Left ventricle myocardium inferior (tissue), 1 donor: ENCODE results near the gene CCDC74A. TPM values are rescaled to one million over a fixed set of nuclear protein-coding genes. Genes with fewer than 3 reads are reported as not detected.
"Not testable (repeated sequence)": the region's sequence is repeated elsewhere in the genome, so short reads cannot be mapped to it uniquely, and the experiment has no call there.

Experiments
- DNase-seq: peaks from one replicate; pipeline ENCODE4 v3.0.0-alpha.2; 2020
- H3K27ac ChIP-seq: fragments of 200-600 bp; replicated peaks from 2 replicates; pipeline ENCODE4 v1.8.0; 2021
- H3K27me3 ChIP-seq: fragments of 200-600 bp; 2 replicates; pipeline ENCODE4 v1.8.0; 2021; ENCODE audit warnings: low read depth
- H3K36me3 ChIP-seq: fragments of 200-600 bp; 2 replicates; pipeline ENCODE4 v1.8.0; 2021
- H3K4me1 ChIP-seq: fragments of 200-600 bp; 2 replicates; pipeline ENCODE4 v1.8.0; 2021
- H3K4me3 ChIP-seq: fragments of 200-600 bp; 2 replicates; pipeline ENCODE4 v1.8.0; 2021; ENCODE audit warnings: mild to moderate bottlenecking, moderate library complexity
- H3K9me3 ChIP-seq: fragments of 200-600 bp; replicated peaks from 2 replicates; pipeline ENCODE4 v1.8.0; 2021
- intact Hi-C: fragments of 100-400 bp; cut with micrococcal nuclease; formaldehyde crosslinking; loops from one replicate; pipeline ENCODE4 v1.11.0; 2022
- total RNA-seq: library from RNA; stranded (reverse); fragmentation: NEBNext Ultra II Directional; extraction: Animal tissue kit (Norgen Biotek cat#: 25700); gene quantifications from one replicate; pipeline ENCODE4 v1.2.1, GENCODE V29; 2021
- TF ChIP-seq, protein P1 (sequence below): fragments of 200-600 bp; IDR thresholded peaks from 2 replicates; pipeline ENCODE4 v1.8.0; 2021; ENCODE audit warnings: antibody characterized with exemption, mild to moderate bottlenecking, borderline replicate concordance
- donor health status: DM: no; HTN: yes; CAD: no; lungs with severe emphysema.

Gene CCDC74A
- total RNA-seq, 1 donor from 2014 or later: 1.1 TPM

- Histone ChIP-seq H3K4me3 (peak overlapping the region; percentile 11), H3K27me3 (no peaks in the 10 kb centered on the region), H3K36me3 (peaks cover 3% of the 10 kb centered on the region), H3K9me3 (no peaks in the 10 kb centered on the region), H3K27ac (peak overlapping the region; percentile 97), H3K4me1 (peaks cover 59% of the 10 kb centered on the region)
- TF ChIP-seq, protein P1, sequence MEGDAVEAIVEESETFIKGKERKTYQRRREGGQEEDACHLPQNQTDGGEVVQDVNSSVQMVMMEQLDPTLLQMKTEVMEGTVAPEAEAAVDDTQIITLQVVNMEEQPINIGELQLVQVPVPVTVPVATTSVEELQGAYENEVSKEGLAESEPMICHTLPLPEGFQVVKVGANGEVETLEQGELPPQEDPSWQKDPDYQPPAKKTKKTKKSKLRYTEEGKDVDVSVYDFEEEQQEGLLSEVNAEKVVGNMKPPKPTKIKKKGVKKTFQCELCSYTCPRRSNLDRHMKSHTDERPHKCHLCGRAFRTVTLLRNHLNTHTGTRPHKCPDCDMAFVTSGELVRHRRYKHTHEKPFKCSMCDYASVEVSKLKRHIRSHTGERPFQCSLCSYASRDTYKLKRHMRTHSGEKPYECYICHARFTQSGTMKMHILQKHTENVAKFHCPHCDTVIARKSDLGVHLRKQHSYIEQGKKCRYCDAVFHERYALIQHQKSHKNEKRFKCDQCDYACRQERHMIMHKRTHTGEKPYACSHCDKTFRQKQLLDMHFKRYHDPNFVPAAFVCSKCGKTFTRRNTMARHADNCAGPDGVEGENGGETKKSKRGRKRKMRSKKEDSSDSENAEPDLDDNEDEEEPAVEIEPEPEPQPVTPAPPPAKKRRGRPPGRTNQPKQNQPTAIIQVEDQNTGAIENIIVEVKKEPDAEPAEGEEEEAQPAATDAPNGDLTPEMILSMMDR: no peak
- intact Hi-C loops: no loop called here
- DNase-seq: peak; percentile 73
Observed at GRCh38 chr2:131488306-131489205, 39.1 kb upstream of the CCDC74A start.

GRCh38 chr2:131490616-131491468 is 36.8 kb upstream of the CCDC74A start:
- H3K9me3 ChIP-seq, H3K36me3 ChIP-seq, intact Hi-C loops, DNase-seq, H3K27me3 ChIP-seq: not testable (repeated sequence)
- Histone ChIP-seq H3K27ac (peak overlapping the region; percentile 97), H3K4me3 (peak overlapping the region; percentile 83), H3K4me1 (peaks cover 71% of the 10 kb centered on the region)

DNA sequence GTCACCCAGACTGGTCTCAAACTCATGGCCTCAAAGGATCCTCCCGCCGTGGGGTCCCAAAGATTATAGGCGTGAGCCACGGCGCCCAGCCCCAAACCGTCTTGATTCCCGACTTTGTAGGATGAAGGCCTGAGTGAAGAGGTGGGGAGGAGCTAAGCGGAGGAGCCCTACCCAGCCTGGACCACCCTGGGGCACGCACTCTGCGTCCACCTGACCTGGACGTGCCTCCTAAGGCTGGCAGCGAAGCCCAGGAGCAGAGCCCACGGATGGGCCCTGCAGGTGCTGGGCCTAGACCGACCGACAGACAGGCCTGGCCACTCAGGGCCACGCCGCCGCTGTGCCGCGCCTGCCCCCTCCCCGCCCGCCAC is 36.2 kb upstream of the CCDC74A start:
- H3K27me3 ChIP-seq, H3K9me3 ChIP-seq, DNase-seq, H3K36me3 ChIP-seq, intact Hi-C loops: not testable (repeated sequence)
- peak overlapping the region; percentile 97 for H3K27ac ChIP-seq
- peak overlapping the region; percentile 83 for H3K4me3 ChIP-seq
- peaks cover 71% of the 10 kb centered on the region for H3K4me1 ChIP-seq

DNA sequence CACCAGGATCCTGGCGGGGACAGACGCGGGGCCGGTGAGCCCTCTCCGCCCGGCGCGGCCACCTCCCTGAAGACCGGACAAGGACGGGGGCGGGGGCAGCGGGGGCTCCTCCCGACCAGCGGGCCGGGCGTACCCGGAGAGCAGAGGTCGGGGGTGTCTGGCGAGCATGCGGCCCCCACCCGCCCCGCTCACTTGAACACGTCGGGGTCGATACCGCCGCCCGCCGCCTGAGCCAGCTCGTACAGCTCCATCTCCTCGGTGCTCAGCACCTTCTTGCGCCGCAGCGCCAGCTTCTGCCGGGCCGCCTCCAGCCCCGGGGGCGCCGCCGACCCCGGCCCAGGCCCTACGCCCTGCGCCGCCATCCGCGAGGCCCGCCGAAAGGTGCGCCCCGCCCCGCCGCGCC is 35.7 kb upstream of the CCDC74A start, which contains the start of gene MZT2A:
Gene MZT2A (minus strand): TSS at position 383 of the 403 bp plus-strand sequence. CDS start 21 bp downstream, at position 362.
- Histone ChIP-seq H3K4me3 (peak within 1 kb of the TSS; percentile 83), H3K27ac (peak within 1 kb of the TSS; percentile 97), H3K4me1 (peaks cover 74% of the 10 kb centered on the region)
- H3K27me3 ChIP-seq, H3K9me3 ChIP-seq, H3K36me3 ChIP-seq, intact Hi-C loops: not testable (repeated sequence)
- DNase-seq: peak; percentile 38

DNA sequence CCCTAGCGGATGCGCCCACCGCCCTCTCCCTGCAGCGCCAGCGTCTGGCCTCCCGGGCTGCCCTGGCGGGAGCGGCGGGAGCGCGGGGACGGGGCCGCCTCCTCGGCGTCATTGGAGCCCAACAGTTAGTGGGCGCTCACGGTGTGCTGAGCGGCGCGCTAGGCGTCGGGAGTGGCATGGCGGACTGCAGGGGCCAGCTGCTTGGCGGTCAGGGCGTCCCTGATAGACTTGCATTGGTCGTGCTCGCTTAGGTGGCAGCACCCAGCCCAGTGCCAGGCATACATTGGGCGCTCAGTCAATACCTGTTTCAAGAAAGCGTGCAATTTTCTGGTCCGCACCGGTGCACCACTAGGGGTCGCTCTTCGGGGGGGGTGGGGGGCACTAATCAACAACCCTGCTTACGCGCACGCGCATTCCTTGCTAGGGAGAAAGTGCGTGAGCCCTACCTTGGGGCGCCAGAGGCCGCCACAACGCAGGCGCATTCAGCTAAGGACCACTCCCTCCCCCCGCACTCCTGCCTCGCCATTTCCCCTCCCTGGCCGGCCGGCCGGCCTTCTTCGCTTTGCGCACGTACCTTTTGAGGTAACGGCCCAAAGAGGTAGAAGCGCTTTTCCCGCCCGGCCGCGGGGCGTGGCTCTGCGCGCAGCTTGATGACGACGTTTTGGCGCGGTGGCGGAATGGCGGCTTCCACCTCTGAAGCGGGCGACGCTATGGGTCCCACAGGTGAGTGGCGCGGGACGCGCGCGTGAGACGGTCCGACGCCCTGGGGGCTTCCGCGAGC is 35.1 kb upstream of the CCDC74A start:
- TF ChIP-seq, protein P1: peak; percentile 75
- H3K27ac ChIP-seq: peak overlapping the region; percentile 97
- peak overlapping the region; percentile 83 for H3K4me3 ChIP-seq
- intact Hi-C loops: no loop called here
- no peaks in the 10 kb centered on the region for H3K9me3 ChIP-seq
- no peaks in the 10 kb centered on the region for H3K27me3 ChIP-seq
- DNase-seq: peak; percentile 91
- H3K36me3 ChIP-seq: no peaks in the 10 kb centered on the region
- peaks cover 74% of the 10 kb centered on the region for H3K4me1 ChIP-seq

- TF ChIP-seq, protein P1: no peak
- Histone ChIP-seq H3K9me3 (no peaks in the 10 kb centered on the region), H3K36me3 (no peaks in the 10 kb centered on the region), H3K4me3 (peak overlapping the region; percentile 83), H3K27me3 (no peaks in the 10 kb centered on the region), H3K27ac (peak overlapping the region; percentile 97), H3K4me1 (peaks cover 74% of the 10 kb centered on the region)
- DNase-seq: no peak
- intact Hi-C loops: no loop called here
Observed at GRCh38 chr2:131493199-131493968, 34.3 kb upstream of the CCDC74A start.

GRCh38 chr2:131495506-131495905 is 32.2 kb upstream of the CCDC74A start:
- Histone ChIP-seq H3K36me3 (peaks cover 12% of the 10 kb centered on the region), H3K4me1 (peaks cover 66% of the 10 kb centered on the region)
- H3K4me3 ChIP-seq, DNase-seq, intact Hi-C loops, H3K9me3 ChIP-seq, H3K27ac ChIP-seq, H3K27me3 ChIP-seq: not testable (repeated sequence)

DNA sequence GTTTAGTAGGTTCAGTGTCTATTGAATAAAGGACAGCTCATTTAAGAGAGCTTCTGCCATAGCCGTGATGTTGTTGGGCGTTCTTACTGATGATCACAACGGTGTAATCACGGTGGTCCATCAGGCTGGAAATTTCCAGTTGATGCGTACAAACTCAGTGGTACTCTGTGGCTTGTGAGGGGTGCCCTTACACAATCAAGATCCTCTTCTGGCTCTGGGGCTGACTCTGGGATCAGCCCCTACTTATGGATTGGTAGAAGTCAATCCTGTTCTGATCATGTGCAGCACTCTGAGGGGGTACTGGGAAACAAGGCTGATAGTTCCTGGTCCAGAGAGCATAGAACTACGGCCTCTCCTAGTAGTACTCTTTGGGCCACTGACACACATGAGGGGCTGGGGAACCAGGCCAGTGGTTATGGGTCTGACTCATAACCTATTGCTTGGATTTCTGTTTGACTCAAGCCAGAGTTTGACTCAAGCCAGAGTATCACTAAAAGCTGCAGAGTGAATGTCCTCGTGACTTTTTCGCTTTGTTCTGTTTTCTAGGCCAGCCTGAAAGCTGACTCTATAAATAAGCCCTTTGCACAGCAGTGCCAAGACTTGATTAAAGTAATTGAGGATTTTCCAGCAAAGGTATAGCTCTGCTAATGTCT is 29.2 kb upstream of the CCDC74A start:
- H3K27ac ChIP-seq: peak overlapping the region; percentile 68
- H3K36me3 ChIP-seq: peaks cover 40% of the 10 kb centered on the region
- H3K27me3 ChIP-seq: not testable (repeated sequence)

GRCh38 chr2:131503587-131503986 is 24.1 kb upstream of the CCDC74A start:
- Histone ChIP-seq H3K4me1 (peaks cover 12% of the 10 kb centered on the region), H3K36me3 (peaks cover 82% of the 10 kb centered on the region)
- DNase-seq, H3K27ac ChIP-seq, H3K27me3 ChIP-seq, intact Hi-C loops, H3K9me3 ChIP-seq, H3K4me3 ChIP-seq: not testable (repeated sequence)

More for the DNA sequence above, 29.2 kb upstream of the CCDC74A start:
- DNase-seq, intact Hi-C loops, H3K4me3 ChIP-seq, H3K9me3 ChIP-seq: not testable (repeated sequence)
- H3K4me1 ChIP-seq: peaks cover 45% of the 10 kb centered on the region
